Fibroblast of mammary gland (primary cell): ENCODE measurements around the gene NOC2L.
A peak's percentile ranks its signal among the peaks of the same experiment; 100 is the strongest.

Source experiments
- DNase-seq: peaks from one replicate; pipeline ENCODE4 v3.0.0-alpha.2; 2010; ENCODE audit warnings: low read depth
- H3K4me3 ChIP-seq: 2 replicates; pipeline ENCODE4 v1.5.1; 2011; ENCODE audit warnings: low read depth, mild to moderate bottlenecking, low read length, moderate library complexity; ENCODE audit not compliant: control insufficient read depth
- TF ChIP-seq, protein P1 (sequence below): conservative IDR thresholded peaks from 2 replicates; pipeline ENCODE4 v1.5.1; 2011; ENCODE audit warnings: low read depth, low read length, inconsistent platforms; ENCODE audit not compliant: control insufficient read depth, insufficient read depth

Gene NOC2L

DNA sequence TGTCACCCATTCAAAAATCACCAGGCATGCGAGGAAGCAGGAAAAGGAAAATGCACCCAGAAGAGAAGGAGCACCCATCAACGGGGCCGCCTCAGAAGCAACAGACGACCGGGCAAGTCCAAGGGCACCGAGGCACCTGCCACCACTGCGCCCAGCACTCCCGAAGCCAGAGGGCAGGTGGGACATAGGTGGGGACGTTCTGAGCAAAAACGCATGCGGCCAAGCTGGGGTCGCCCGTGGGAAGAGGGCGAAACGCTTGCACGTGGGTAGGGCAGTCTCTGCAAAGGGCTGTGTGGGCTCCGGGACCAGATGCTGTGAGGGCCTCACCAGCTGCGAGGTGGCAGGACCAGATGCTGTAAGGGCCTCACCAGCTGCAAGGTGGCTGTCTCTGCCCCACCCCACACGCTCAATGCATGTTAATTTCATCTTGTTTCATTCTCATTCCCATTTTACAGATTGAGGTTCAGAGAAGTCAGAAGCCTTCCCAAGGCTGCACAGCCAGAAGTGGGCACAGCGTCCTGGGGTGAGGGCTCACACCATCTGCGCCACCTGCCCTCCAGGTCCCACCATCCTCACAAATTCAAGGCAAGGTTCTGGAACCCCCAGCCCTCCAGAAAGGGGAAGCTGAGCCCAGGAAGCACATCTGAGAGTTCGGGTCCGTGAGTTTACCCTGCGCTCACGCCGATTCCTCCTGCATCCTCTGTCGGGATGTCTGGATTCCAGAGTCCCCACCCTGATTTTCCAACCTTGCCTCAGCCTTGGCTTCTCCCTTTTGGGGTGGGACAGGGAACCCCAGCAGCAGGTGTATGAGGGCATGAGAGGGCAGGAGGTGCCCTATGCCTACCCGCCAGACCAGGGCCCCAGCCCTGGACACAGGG, 43.5 kb downstream of the NOC2L start:
- H3K4me3 ChIP-seq: no peak overlapping the region
- TF ChIP-seq, protein P1, sequence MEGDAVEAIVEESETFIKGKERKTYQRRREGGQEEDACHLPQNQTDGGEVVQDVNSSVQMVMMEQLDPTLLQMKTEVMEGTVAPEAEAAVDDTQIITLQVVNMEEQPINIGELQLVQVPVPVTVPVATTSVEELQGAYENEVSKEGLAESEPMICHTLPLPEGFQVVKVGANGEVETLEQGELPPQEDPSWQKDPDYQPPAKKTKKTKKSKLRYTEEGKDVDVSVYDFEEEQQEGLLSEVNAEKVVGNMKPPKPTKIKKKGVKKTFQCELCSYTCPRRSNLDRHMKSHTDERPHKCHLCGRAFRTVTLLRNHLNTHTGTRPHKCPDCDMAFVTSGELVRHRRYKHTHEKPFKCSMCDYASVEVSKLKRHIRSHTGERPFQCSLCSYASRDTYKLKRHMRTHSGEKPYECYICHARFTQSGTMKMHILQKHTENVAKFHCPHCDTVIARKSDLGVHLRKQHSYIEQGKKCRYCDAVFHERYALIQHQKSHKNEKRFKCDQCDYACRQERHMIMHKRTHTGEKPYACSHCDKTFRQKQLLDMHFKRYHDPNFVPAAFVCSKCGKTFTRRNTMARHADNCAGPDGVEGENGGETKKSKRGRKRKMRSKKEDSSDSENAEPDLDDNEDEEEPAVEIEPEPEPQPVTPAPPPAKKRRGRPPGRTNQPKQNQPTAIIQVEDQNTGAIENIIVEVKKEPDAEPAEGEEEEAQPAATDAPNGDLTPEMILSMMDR: no peak
- DNase-seq: no peak

- no peak overlapping the region for H3K4me3 ChIP-seq
- no peak for DNase-seq
- TF ChIP-seq, protein P1: no peak
These were observed 44.2 kb downstream of the NOC2L start for GRCh38 chr1:914891-915280.

GRCh38 chr1:914131-914890, 44.7 kb downstream of the NOC2L start:
- no peak for DNase-seq
- TF ChIP-seq, protein P1: no peak
- H3K4me3 ChIP-seq: no peak overlapping the region

- DNase-seq: no peak
- TF ChIP-seq, protein P1: no peak
- no peak overlapping the region for H3K4me3 ChIP-seq
These were observed 45.4 kb downstream of the NOC2L start for GRCh38 chr1:913491-914130.

DNA sequence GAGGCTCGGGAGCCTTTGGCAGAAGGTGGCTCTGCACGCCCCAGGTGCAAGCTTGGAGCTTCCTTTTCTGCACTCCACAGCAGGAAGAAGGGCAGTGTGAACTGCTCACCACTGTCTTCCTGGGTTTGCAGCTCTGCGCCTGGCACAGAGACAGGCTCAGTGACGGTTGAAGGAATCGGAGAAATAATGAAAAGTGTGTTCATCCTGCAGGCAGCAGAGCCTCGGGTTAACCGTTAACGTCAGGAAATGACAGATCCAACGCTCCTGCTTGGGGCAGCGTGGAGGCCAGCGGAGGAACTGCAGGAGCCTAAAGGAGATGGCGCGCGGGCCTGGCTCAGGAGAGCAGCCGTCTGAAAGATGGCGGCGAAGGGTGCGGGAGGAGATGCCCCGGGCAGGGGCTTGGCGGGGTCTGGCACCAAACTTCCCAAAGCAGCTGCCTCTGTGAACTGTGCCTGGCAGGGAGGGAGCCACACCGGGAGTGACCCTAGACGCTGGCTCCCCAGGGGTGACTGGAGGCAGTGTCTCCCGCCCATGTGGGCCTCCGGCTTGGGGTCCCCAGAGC, 46.2 kb downstream of the NOC2L start:
- H3K4me3 ChIP-seq: no peak overlapping the region
- TF ChIP-seq, protein P1: peak; percentile 14
- peak; percentile 28 for DNase-seq
